GM12801 (cell line): ENCODE data around the gene ARID1B.

Experiments used
- CTCF ChIP-seq: IDR thresholded peaks from one replicate; pipeline ENCODE4 v1.5.1; 2011; ENCODE audit warnings: control low read depth; ENCODE audit not compliant: insufficient read length; ENCODE audit errors: extremely low read depth

Gene ARID1B

GRCh38 chr6:156925026-156925425, 147.8 kb downstream of the ARID1B start:
- no peak for TF ChIP-seq CTCF

GRCh38 chr6:156925718-156926607, 148.8 kb downstream of the ARID1B start:
- TF ChIP-seq CTCF, result no peak

GRCh38 chr6:156928126-156928525, 150.9 kb downstream of the ARID1B start:
- no peak for TF ChIP-seq CTCF

- TF ChIP-seq CTCF, result no peak
These were observed 151.8 kb downstream of the ARID1B start for GRCh38 chr6:156928972-156929371.

GRCh38 chr6:156931283-156931682, 154.1 kb downstream of the ARID1B start:
- TF ChIP-seq CTCF, result no peak

GRCh38 chr6:156933201-156934068, 156.3 kb downstream of the ARID1B start:
- TF ChIP-seq CTCF, result no peak

GRCh38 chr6:156934069-156934460, 156.9 kb downstream of the ARID1B start:
- TF ChIP-seq CTCF, result no peak
